HepG2 (cell line): ENCODE results near the gene PLXNA3.
A peak's percentile ranks its signal among the peaks of the same experiment; 100 is the strongest.

Experiments
- ATF7 ChIP-seq, 2 experiments: fragments of 450-650 bp in 1 of 2; sonication (generic) in 1 of 2; formaldehyde crosslinking in 1 of 2; IDR thresholded peaks; 2 replicates each; pipeline versions ENCODE4 v1.4.0 to v1.6.1; 2016 to 2020; ENCODE audit warnings: antibody characterized with exemption in 1 of 2, mild to moderate bottlenecking in 1 of 2, missing genetic modification reagents in 1 of 2
- KLF11 ChIP-seq: IDR thresholded peaks from 2 replicates; pipeline ENCODE4 v1.6.1; 2016; ENCODE audit warnings: missing compliant biosample characterization
- NR2C2 ChIP-seq: sonication (generic); formaldehyde crosslinking; IDR thresholded peaks from 2 replicates; pipeline ENCODE4 v1.4.0; 2020; ENCODE audit warnings: missing genetic modification reagents, mild to moderate bottlenecking, moderate library complexity, borderline replicate concordance
- PHF8 ChIP-seq: sonication (generic); formaldehyde crosslinking; IDR thresholded peaks from 2 replicates; pipeline ENCODE4 v1.5.0; 2020; ENCODE audit warnings: missing genetic modification reagents
- POLR2AphosphoS5 ChIP-seq: IDR thresholded peaks from 2 replicates; pipeline ENCODE4 v1.6.1; 2012; ENCODE audit warnings: low read depth, low read length
- SP2 ChIP-seq: sonication (generic); formaldehyde crosslinking; IDR thresholded peaks from 2 replicates; pipeline ENCODE4 v1.5.1; 2020; ENCODE audit warnings: mild to moderate bottlenecking, missing genetic modification reagents
- STAG1 ChIP-seq: sonication (generic); formaldehyde crosslinking; IDR thresholded peaks from 2 replicates; pipeline ENCODE4 v1.4.0; 2020; ENCODE audit warnings: missing genetic modification reagents
- ZNF317 ChIP-seq: sonication (generic); formaldehyde crosslinking; IDR thresholded peaks from 2 replicates; pipeline ENCODE4 v1.5.0; 2020; ENCODE audit warnings: mild to moderate bottlenecking, missing genetic modification reagents
- ZNF34 ChIP-seq: sonication (generic); formaldehyde crosslinking; IDR thresholded peaks from 2 replicates; pipeline ENCODE4 v1.4.0; 2020; ENCODE audit warnings: mild to moderate bottlenecking, missing genetic modification reagents, borderline replicate concordance
- TF ChIP-seq, protein P1 (sequence below): sonication (generic); formaldehyde crosslinking; IDR thresholded peaks from 2 replicates; pipeline ENCODE4 v1.4.0; 2020; ENCODE audit warnings: low read depth, mild to moderate bottlenecking, missing genetic modification reagents
- TF ChIP-seq, protein P2 (sequence below): IDR thresholded peaks from 2 replicates; pipeline ENCODE4 v1.6.1; 2016; ENCODE audit warnings: control low read depth
- TF ChIP-seq, protein P3 (sequence below): sonication (generic); formaldehyde crosslinking; IDR thresholded peaks from 2 replicates; pipeline ENCODE4 v1.5.0; 2020; ENCODE audit warnings: mild to moderate bottlenecking, missing genetic modification reagents

GRCh38 chrX:154443992-154444754 lies 13.9 kb upstream of the PLXNA3 start, which contains the start of gene FAM50A:
- TF ChIP-seq PHF8, result peak; percentile 58; the same call in 1 of the 2 replicates
- TF ChIP-seq POLR2AphosphoS5, result no peak
- TF ChIP-seq, protein P1, sequence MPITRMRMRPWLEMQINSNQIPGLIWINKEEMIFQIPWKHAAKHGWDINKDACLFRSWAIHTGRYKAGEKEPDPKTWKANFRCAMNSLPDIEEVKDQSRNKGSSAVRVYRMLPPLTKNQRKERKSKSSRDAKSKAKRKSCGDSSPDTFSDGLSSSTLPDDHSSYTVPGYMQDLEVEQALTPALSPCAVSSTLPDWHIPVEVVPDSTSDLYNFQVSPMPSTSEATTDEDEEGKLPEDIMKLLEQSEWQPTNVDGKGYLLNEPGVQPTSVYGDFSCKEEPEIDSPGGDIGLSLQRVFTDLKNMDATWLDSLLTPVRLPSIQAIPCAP (CRISPR knock-in tag), result no peak
- TF ChIP-seq ZNF317 (CRISPR knock-in tag), result no peak
- TF ChIP-seq KLF11, result no peak
- no peak for TF ChIP-seq NR2C2 (CRISPR knock-in tag)
- no peak for TF ChIP-seq STAG1 (CRISPR knock-in tag)
- TF ChIP-seq, protein P2, sequence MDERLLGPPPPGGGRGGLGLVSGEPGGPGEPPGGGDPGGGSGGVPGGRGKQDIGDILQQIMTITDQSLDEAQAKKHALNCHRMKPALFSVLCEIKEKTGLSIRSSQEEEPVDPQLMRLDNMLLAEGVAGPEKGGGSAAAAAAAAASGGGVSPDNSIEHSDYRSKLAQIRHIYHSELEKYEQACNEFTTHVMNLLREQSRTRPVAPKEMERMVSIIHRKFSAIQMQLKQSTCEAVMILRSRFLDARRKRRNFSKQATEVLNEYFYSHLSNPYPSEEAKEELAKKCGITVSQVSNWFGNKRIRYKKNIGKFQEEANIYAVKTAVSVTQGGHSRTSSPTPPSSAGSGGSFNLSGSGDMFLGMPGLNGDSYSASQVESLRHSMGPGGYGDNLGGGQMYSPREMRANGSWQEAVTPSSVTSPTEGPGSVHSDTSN (CRISPR knock-in tag), result no peak
- no peak for TF ChIP-seq ATF7 (IDR thresholded peaks at IDR 0.05)
- TF ChIP-seq ATF7 (CRISPR knock-in tag; IDR thresholded peaks at IDR 0.05), result no peak
- TF ChIP-seq, protein P3, sequence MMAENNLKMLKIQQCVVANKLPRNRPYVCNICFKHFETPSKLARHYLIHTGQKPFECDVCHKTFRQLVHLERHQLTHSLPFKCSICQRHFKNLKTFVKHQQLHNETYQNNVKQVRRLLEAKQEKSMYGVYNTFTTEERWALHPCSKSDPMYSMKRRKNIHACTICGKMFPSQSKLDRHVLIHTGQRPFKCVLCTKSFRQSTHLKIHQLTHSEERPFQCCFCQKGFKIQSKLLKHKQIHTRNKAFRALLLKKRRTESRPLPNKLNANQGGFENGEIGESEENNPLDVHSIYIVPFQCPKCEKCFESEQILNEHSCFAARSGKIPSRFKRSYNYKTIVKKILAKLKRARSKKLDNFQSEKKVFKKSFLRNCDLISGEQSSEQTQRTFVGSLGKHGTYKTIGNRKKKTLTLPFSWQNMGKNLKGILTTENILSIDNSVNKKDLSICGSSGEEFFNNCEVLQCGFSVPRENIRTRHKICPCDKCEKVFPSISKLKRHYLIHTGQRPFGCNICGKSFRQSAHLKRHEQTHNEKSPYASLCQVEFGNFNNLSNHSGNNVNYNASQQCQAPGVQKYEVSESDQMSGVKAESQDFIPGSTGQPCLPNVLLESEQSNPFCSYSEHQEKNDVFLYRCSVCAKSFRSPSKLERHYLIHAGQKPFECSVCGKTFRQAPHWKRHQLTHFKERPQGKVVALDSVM (CRISPR knock-in tag), result no peak
- TF ChIP-seq ZNF34 (CRISPR knock-in tag), result no peak
- TF ChIP-seq SP2, result no peak
